Fibroblast of lung (primary cell): ENCODE data around the gene TMEM244.
"Not testable (repeated sequence)": the region's sequence is repeated elsewhere in the genome, so short reads cannot be mapped to it uniquely, and the experiment has no call there.

ENCODE experiments used
- CTCF ChIP-seq, 2 donors: IDR thresholded peaks in 1 of 2; conservative IDR thresholded peaks in 1 of 2; 1 replicate in 1 of 2; 2 replicates in 1 of 2; pipeline ENCODE4 v1.5.1; 2011 to 2012; ENCODE audit warnings: low read length in 2 of 2, control low read depth in 1 of 2, inconsistent platforms in 1 of 2, low read depth in 1 of 2, mild to moderate bottlenecking in 1 of 2
- EZH2 ChIP-seq: IDR thresholded peaks from 2 replicates; pipeline ENCODE4 v1.5.1; 2012; ENCODE audit warnings: low read length, control low read depth, mild to moderate bottlenecking; ENCODE audit errors: missing control alignments

GRCh38 chr6:129802920-129803319, 58.2 kb downstream of the TMEM244 start:
- not testable (repeated sequence) for TF ChIP-seq CTCF (conservative IDR thresholded peaks at IDR 0.05 in 1 of 2, IDR thresholded peaks at IDR 0.05 in 1 of 2; ENCODE audit: low read depth in 1 of 2, low read length in 2 of 2); EZH2
